Measurements from ENCODE around the gene STARD9. TPM values are rescaled to one million over a fixed set of nuclear protein-coding genes. Genes with fewer than 3 reads are reported as not detected.

STARD9 gene
- total and polyA plus RNA-seq, 2 experiments from 2014 or later, result 1.8 to 6.2 TPM

DNA sequence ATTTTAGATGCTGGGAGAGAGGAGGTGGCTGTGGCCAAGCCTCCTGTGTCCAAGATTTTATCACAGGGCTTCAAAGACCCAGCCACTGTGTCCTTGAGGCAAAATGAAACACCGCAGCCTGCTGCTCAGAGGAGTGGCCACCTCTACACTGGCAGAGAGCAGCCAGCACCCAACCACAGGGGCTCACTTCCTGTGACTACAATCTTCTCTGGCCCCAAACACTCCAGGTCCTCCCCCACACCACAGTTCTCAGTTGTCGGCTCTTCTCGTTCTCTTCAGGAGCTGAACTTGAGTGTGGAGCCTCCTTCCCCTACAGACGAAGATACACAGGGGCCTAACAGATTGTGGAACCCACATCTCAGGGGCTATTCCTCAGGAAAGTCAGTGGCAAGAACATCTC lies 115.9 kb downstream of the STARD9 start:
- Histone ChIP-seq H4K20me1 (replicated peaks; ENCODE audit: insufficient read depth) (no peaks in the 10 kb centered on the region), H3K9me2 (ENCODE audit: insufficient read depth) (no peaks in the 10 kb centered on the region), H3K27ac (ENCODE audit: low read depth) (no peak overlapping the region), H3K27me3 (ENCODE audit: insufficient read depth) (no peaks in the 10 kb centered on the region), H3K4me2 (no peak overlapping the region), H3K4me1 (ENCODE audit: insufficient read depth) (no peaks in the 10 kb centered on the region), H2AFZ (no peak overlapping the region), H3K36me3 (ENCODE audit: insufficient read depth) (no peaks in the 10 kb centered on the region), H3F3A (replicated peaks; ENCODE audit: low read depth) (no peaks in the 10 kb centered on the region), H3K4me3 (no peak overlapping the region), H3K79me2 (replicated peaks; ENCODE audit: insufficient read depth) (no peaks in the 10 kb centered on the region)
- no peaks in the 10 kb centered on the region for H3K9me3 Mint-ChIP-seq
- H3K4me3 Mint-ChIP-seq, result no peak overlapping the region
- peaks cover 11% of the 10 kb centered on the region for H3K27me3 Mint-ChIP-seq (ENCODE audit: insufficient read depth, low read depth, poor library complexity)
- no peaks in the 10 kb centered on the region for H3K4me1 Mint-ChIP-seq
- peaks cover 4% of the 10 kb centered on the region; the same call in 1 of the 3 replicates for H3K36me3 Mint-ChIP-seq (ENCODE audit: low read depth)
- TF ChIP-seq ZNF114 (CRISPR knock-in tag; IDR thresholded peaks at IDR 0.05), result no peak
- no peak for TF ChIP-seq STAT1 (IDR thresholded peaks at IDR 0.05; ENCODE audit: unreplicated experiment)
- TF ChIP-seq, protein P1, sequence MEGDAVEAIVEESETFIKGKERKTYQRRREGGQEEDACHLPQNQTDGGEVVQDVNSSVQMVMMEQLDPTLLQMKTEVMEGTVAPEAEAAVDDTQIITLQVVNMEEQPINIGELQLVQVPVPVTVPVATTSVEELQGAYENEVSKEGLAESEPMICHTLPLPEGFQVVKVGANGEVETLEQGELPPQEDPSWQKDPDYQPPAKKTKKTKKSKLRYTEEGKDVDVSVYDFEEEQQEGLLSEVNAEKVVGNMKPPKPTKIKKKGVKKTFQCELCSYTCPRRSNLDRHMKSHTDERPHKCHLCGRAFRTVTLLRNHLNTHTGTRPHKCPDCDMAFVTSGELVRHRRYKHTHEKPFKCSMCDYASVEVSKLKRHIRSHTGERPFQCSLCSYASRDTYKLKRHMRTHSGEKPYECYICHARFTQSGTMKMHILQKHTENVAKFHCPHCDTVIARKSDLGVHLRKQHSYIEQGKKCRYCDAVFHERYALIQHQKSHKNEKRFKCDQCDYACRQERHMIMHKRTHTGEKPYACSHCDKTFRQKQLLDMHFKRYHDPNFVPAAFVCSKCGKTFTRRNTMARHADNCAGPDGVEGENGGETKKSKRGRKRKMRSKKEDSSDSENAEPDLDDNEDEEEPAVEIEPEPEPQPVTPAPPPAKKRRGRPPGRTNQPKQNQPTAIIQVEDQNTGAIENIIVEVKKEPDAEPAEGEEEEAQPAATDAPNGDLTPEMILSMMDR (conservative IDR thresholded peaks at IDR 0.05; ENCODE audit: low read depth in 2 of 2), result no peak
- no peak for TF ChIP-seq CREB1 (CRISPR knock-in tag; IDR thresholded peaks at IDR 0.05; ENCODE audit: low read depth)
- no peak for TF ChIP-seq POLR2AphosphoS5 (IDR thresholded peaks at IDR 0.05; ENCODE audit: low read depth)
- TF ChIP-seq, protein P2, sequence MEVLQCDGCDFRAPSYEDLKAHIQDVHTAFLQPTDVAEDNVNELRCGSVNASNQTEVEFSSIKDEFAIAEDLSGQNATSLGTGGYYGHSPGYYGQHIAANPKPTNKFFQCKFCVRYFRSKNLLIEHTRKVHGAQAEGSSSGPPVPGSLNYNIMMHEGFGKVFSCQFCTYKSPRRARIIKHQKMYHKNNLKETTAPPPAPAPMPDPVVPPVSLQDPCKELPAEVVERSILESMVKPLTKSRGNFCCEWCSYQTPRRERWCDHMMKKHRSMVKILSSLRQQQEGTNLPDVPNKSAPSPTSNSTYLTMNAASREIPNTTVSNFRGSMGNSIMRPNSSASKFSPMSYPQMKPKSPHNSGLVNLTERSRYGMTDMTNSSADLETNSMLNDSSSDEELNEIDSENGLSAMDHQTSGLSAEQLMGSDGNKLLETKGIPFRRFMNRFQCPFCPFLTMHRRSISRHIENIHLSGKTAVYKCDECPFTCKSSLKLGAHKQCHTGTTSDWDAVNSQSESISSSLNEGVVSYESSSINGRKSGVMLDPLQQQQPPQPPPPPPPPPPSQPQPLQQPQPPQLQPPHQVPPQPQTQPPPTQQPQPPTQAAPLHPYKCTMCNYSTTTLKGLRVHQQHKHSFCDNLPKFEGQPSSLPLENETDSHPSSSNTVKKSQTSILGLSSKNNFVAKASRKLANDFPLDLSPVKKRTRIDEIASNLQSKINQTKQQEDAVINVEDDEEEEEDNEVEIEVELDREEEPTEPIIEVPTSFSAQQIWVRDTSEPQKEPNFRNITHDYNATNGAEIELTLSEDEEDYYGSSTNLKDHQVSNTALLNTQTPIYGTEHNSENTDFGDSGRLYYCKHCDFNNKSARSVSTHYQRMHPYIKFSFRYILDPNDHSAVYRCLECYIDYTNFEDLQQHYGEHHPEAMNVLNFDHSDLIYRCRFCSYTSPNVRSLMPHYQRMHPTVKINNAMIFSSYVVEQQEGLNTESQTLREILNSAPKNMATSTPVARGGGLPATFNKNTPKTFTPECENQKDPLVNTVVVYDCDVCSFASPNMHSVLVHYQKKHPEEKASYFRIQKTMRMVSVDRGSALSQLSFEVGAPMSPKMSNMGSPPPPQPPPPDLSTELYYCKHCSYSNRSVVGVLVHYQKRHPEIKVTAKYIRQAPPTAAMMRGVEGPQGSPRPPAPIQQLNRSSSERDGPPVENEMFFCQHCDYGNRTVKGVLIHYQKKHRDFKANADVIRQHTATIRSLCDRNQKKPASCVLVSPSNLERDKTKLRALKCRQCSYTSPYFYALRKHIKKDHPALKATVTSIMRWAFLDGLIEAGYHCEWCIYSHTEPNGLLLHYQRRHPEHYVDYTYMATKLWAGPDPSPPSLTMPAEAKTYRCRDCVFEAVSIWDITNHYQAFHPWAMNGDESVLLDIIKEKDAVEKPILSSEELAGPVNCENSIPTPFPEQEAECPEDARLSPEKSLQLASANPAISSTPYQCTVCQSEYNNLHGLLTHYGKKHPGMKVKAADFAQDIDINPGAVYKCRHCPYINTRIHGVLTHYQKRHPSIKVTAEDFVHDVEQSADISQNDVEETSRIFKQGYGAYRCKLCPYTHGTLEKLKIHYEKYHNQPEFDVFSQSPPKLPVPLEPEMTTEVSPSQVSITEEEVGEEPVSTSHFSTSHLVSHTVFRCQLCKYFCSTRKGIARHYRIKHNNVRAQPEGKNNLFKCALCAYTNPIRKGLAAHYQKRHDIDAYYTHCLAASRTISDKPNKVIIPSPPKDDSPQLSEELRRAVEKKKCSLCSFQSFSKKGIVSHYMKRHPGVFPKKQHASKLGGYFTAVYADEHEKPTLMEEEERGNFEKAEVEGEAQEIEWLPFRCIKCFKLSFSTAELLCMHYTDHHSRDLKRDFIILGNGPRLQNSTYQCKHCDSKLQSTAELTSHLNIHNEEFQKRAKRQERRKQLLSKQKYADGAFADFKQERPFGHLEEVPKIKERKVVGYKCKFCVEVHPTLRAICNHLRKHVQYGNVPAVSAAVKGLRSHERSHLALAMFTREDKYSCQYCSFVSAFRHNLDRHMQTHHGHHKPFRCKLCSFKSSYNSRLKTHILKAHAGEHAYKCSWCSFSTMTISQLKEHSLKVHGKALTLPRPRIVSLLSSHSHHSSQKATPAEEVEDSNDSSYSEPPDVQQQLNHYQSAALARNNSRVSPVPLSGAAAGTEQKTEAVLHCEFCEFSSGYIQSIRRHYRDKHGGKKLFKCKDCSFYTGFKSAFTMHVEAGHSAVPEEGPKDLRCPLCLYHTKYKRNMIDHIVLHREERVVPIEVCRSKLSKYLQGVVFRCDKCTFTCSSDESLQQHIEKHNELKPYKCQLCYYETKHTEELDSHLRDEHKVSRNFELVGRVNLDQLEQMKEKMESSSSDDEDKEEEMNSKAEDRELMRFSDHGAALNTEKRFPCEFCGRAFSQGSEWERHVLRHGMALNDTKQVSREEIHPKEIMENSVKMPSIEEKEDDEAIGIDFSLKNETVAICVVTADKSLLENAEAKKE (CRISPR knock-in tag; IDR thresholded peaks at IDR 0.05), result no peak
- TF ChIP-seq, protein P3, sequence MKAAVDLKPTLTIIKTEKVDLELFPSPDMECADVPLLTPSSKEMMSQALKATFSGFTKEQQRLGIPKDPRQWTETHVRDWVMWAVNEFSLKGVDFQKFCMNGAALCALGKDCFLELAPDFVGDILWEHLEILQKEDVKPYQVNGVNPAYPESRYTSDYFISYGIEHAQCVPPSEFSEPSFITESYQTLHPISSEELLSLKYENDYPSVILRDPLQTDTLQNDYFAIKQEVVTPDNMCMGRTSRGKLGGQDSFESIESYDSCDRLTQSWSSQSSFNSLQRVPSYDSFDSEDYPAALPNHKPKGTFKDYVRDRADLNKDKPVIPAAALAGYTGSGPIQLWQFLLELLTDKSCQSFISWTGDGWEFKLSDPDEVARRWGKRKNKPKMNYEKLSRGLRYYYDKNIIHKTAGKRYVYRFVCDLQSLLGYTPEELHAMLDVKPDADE (IDR thresholded peaks at IDR 0.05), result no peak
- no peak for TF ChIP-seq EZH2 (IDR thresholded peaks at IDR 0.05; ENCODE audit: low read depth, unreplicated experiment)
- TF ChIP-seq ZNF331 (CRISPR knock-in tag; IDR thresholded peaks at IDR 0.05; ENCODE audit: low read depth), result no peak
- no peak for TF ChIP-seq NANOG (IDR thresholded peaks at IDR 0.05; ENCODE audit: borderline replicate concordance)
- TF ChIP-seq, protein P4, sequence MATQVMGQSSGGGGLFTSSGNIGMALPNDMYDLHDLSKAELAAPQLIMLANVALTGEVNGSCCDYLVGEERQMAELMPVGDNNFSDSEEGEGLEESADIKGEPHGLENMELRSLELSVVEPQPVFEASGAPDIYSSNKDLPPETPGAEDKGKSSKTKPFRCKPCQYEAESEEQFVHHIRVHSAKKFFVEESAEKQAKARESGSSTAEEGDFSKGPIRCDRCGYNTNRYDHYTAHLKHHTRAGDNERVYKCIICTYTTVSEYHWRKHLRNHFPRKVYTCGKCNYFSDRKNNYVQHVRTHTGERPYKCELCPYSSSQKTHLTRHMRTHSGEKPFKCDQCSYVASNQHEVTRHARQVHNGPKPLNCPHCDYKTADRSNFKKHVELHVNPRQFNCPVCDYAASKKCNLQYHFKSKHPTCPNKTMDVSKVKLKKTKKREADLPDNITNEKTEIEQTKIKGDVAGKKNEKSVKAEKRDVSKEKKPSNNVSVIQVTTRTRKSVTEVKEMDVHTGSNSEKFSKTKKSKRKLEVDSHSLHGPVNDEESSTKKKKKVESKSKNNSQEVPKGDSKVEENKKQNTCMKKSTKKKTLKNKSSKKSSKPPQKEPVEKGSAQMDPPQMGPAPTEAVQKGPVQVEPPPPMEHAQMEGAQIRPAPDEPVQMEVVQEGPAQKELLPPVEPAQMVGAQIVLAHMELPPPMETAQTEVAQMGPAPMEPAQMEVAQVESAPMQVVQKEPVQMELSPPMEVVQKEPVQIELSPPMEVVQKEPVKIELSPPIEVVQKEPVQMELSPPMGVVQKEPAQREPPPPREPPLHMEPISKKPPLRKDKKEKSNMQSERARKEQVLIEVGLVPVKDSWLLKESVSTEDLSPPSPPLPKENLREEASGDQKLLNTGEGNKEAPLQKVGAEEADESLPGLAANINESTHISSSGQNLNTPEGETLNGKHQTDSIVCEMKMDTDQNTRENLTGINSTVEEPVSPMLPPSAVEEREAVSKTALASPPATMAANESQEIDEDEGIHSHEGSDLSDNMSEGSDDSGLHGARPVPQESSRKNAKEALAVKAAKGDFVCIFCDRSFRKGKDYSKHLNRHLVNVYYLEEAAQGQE (IDR thresholded peaks at IDR 0.05; ENCODE audit: unreplicated experiment), result no peak
- no peak for TF ChIP-seq JUNB (IDR thresholded peaks at IDR 0.05; ENCODE audit: unreplicated experiment)
- TF ChIP-seq EZH2phosphoT487 (IDR thresholded peaks at IDR 0.05; ENCODE audit: unreplicated experiment), result no peak
- H3K27ac Mint-ChIP-seq, result no peak overlapping the region
- ATAC-seq (no peak), DNase-seq (ENCODE audit: low spot score) (no peak)

Data from GM23338 (cell line).